Measurements from ENCODE around the gene AUNIP.

Gene AUNIP

GRCh38 chr1:25809929-25810328 lies 49.3 kb downstream of the AUNIP start:
- no peak for TF ChIP-seq CTCF (IDR thresholded peaks at IDR 0.05)

GRCh38 chr1:25809283-25809926 lies 49.9 kb downstream of the AUNIP start:
- TF ChIP-seq CTCF (IDR thresholded peaks at IDR 0.05), result no peak

- no peak for TF ChIP-seq CTCF (IDR thresholded peaks at IDR 0.05)
Measured at GRCh38 chr1:25808481-25809244, 50.6 kb downstream of the AUNIP start.

- no peak for TF ChIP-seq CTCF (IDR thresholded peaks at IDR 0.05)
Measured at GRCh38 chr1:25807480-25808390, 51.5 kb downstream of the AUNIP start.

- no peak for TF ChIP-seq CTCF (IDR thresholded peaks at IDR 0.05)
Measured at GRCh38 chr1:25806418-25806817, 52.8 kb downstream of the AUNIP start.

- TF ChIP-seq CTCF (IDR thresholded peaks at IDR 0.05), result no peak
Measured at GRCh38 chr1:25805863-25806225, 53.4 kb downstream of the AUNIP start.

GRCh38 chr1:25804964-25805862 lies 54.0 kb downstream of the AUNIP start:
- TF ChIP-seq CTCF (IDR thresholded peaks at IDR 0.05), result no peak

Measured in LNCAP (cell line).